DND-41 (cell line): Measurements from ENCODE around the gene NAV3.

Source experiments
- EZH2 ChIP-seq: IDR thresholded peaks from 3 replicates; pipeline ENCODE4 v1.6.1; 2012; ENCODE audit warnings: borderline replicate concordance, low read depth, mild to moderate bottlenecking, moderate library complexity, low read length, inconsistent platforms; ENCODE audit not compliant: severe bottlenecking
- TF ChIP-seq, protein P1 (sequence below): IDR thresholded peaks from 2 replicates; pipeline ENCODE4 v1.5.1; 2012; ENCODE audit warnings: borderline replicate concordance, low read length, moderate library complexity, mild to moderate bottlenecking; ENCODE audit not compliant: poor library complexity, severe bottlenecking; ENCODE audit errors: extremely low read depth

DNA sequence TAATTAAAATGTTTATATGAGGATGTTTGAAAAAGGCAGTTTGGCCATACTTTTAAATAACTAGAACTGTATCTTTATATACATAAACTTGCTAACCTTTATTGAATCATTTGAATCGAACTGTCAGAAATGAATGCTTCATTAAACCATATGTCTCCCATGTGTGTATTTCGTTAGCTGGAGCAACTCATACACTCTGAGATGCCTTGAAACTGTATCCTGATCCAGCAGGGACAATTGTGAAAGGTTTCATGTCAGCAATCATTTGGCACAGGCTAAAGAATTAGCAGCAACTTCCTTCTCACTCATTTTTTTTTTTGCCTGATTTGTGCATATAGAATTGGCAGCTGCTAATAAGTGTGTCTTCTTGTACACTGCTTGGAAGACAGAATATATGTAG, 109.9 kb downstream of the NAV3 start:
- no peak for TF ChIP-seq EZH2
- TF ChIP-seq, protein P1, sequence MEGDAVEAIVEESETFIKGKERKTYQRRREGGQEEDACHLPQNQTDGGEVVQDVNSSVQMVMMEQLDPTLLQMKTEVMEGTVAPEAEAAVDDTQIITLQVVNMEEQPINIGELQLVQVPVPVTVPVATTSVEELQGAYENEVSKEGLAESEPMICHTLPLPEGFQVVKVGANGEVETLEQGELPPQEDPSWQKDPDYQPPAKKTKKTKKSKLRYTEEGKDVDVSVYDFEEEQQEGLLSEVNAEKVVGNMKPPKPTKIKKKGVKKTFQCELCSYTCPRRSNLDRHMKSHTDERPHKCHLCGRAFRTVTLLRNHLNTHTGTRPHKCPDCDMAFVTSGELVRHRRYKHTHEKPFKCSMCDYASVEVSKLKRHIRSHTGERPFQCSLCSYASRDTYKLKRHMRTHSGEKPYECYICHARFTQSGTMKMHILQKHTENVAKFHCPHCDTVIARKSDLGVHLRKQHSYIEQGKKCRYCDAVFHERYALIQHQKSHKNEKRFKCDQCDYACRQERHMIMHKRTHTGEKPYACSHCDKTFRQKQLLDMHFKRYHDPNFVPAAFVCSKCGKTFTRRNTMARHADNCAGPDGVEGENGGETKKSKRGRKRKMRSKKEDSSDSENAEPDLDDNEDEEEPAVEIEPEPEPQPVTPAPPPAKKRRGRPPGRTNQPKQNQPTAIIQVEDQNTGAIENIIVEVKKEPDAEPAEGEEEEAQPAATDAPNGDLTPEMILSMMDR = no peak
